Esophagus squamous epithelium (tissue), 5 donors: ENCODE data around the gene PUM1. TPM values are rescaled to one million over a fixed set of nuclear protein-coding genes. Genes with fewer than 3 reads are reported as not detected.
"Not testable (repeated sequence)": the region's sequence is repeated elsewhere in the genome, so short reads cannot be mapped to it uniquely, and the experiment has no call there.

Experiments used
- DNase-seq: peaks from one replicate; lab custom pipeline; 2025; lab: John Stamatoyannopoulos, UW
- H3K27ac ChIP-seq, 4 donors: fragments of 200-600 bp; sonication (generic); one replicate each; pipeline ENCODE4 v1.5.1; 2016 to 2019; ENCODE audit warnings: mild to moderate bottlenecking in 1 of 4
- H3K27me3 ChIP-seq, 4 donors: fragments of 200-600 bp; sonication (generic); 1 replicate in 3 of 4; 2 replicates in 1 of 4; pipeline versions ENCODE4 v1.5.1 to v1.6.0; 2017 to 2021; ENCODE audit warnings: antibody characterized with exemption in 1 of 4
- H3K36me3 ChIP-seq, 3 donors: fragments of 200-600 bp; sonication (generic); one replicate each; pipeline ENCODE4 v1.5.1; 2016 to 2019
- H3K4me1 ChIP-seq, 3 donors: fragments of 200-600 bp; sonication (generic); one replicate each; pipeline ENCODE4 v1.5.1; 2017 to 2019
- H3K4me3 ChIP-seq, 4 donors: fragments of 200-600 bp; sonication (generic); 1 replicate in 3 of 4; 2 replicates in 1 of 4; pipeline ENCODE4 v1.5.1; 2016 to 2019; ENCODE audit warnings: mild to moderate bottlenecking in 2 of 4, moderate library complexity in 1 of 4
- H3K9me3 ChIP-seq, 3 donors: fragments of 200-600 bp; sonication (generic); one replicate each; pipeline ENCODE4 v1.5.1; 2016 to 2019
- POLR2A ChIP-seq, 4 donors: fragments of 450-650 bp; IDR thresholded peaks; one replicate each; pipeline ENCODE4 v1.6.1; 2017; ENCODE audit warnings: antibody characterized with exemption in 4 of 4, mild to moderate bottlenecking in 4 of 4, moderate library complexity in 3 of 4
- WGBS, 2 donors: methylation state at CpG; one replicate each; pipeline ENCODE4 v1.1.5; 2018; 5-methylcytosine and 5-hydroxymethylcytosine counted together
- intact Hi-C: fragments of 100-400 bp; cut with DNase I; formaldehyde crosslinking; loops from one replicate; pipeline ENCODE4 v1.15.0; 2022
- total RNA-seq, 4 donors: library from RNA; depleted of rRNA; stranded (reverse); fragments of >200 nt; gene quantifications; one replicate each; pipeline ENCODE4 v1.1.0, GENCODE V29; 2016
- TF ChIP-seq, protein P1 (sequence below), 6 experiments: fragments of 450-650 bp in 4 of 6; fragments of 200-600 bp in 2 of 6; sonication (generic) in 2 of 6; IDR thresholded peaks; one replicate each; pipeline ENCODE4 v1.5.1; 2016 to 2019; ENCODE audit warnings: antibody characterized with exemption in 6 of 6, mild to moderate bottlenecking in 4 of 6, moderate library complexity in 4 of 6
- donor health status: DM: yes; HTN: yes; CAD: no.

Gene PUM1
- total RNA-seq, 4 donors from 2014 or later, result 41.6 to 88.1 (median 53.9) TPM

DNA sequence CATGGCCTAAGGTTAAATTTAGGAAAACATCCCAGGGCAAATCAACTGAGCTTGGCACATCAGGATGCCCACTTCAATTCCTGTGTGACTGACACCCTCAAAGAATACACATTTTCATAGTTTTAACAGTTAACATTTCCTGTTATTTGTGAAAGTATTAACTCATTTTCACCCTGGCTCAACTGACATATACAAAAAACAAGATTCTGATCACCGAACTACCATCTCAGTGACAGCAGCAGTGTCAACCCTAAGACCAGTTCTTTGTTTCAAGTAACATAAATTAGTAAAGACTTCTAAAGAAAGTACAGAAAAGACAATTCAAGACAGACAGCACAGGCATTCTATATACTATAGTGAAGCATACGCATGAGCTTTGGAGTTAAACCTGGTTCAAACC, 88.0 kb downstream of the PUM1 start:
- no peak for DNase-seq
- WGBS, 2 donors, result 79 to 90% methylated on average over 2 of the region's 2 CpGs
- peaks cover 8 to 24% (median 12%) of the 10 kb centered on the region in 3 donors for H3K4me1 ChIP-seq

DNA sequence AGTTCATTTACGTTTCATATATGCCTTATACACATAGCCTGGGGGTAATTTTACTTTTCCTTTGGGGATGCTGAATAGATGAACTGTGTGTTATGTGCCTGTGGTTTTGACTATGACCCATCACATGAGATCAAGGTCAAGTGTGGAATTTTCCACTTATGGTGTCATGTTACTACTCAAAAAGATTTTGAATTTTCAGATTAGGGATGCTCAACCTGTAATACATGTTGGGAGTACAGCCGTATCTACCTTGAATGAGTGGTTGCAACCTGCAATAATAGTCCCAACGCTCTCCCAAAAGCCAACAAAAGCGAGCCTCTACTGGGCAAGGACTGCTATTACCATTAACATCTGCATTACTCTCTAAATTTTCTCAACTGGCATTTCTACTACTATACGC, 88.4 kb downstream of the PUM1 start:
- DNase-seq, result no peak
- WGBS, 2 donors, result 79 to 80% methylated on average over 5 of the region's 5 CpGs
- TF ChIP-seq, protein P1, sequence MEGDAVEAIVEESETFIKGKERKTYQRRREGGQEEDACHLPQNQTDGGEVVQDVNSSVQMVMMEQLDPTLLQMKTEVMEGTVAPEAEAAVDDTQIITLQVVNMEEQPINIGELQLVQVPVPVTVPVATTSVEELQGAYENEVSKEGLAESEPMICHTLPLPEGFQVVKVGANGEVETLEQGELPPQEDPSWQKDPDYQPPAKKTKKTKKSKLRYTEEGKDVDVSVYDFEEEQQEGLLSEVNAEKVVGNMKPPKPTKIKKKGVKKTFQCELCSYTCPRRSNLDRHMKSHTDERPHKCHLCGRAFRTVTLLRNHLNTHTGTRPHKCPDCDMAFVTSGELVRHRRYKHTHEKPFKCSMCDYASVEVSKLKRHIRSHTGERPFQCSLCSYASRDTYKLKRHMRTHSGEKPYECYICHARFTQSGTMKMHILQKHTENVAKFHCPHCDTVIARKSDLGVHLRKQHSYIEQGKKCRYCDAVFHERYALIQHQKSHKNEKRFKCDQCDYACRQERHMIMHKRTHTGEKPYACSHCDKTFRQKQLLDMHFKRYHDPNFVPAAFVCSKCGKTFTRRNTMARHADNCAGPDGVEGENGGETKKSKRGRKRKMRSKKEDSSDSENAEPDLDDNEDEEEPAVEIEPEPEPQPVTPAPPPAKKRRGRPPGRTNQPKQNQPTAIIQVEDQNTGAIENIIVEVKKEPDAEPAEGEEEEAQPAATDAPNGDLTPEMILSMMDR (IDR thresholded peaks at IDR 0.05), result peak in 2 of 6 experiments; percentile 16 to 22
- no peak for TF ChIP-seq POLR2A (IDR thresholded peaks at IDR 0.05)
- Histone ChIP-seq H3K9me3 (no peaks in the 10 kb centered on the region), H3K4me3 (no peak overlapping the region), H3K27ac (no peak overlapping the region), H3K4me1 (peaks cover 8 to 24% (median 12%) of the 10 kb centered on the region in 3 donors), H3K27me3 (no peaks in the 10 kb centered on the region), H3K36me3 (peaks cover 0 to 83% (median 7%) of the 10 kb centered on the region in 3 donors)
- intact Hi-C loops, result no loop called here

More for the DNA sequence above, 88.0 kb downstream of the PUM1 start:
- Histone ChIP-seq H3K36me3 (peaks cover 0 to 81% (median 7%) of the 10 kb centered on the region in 3 donors), H3K27ac (no peak overlapping the region), H3K9me3 (no peaks in the 10 kb centered on the region), H3K27me3 (no peaks in the 10 kb centered on the region), H3K4me3 (no peak overlapping the region)
- intact Hi-C loops, result no loop called here
- TF ChIP-seq POLR2A (IDR thresholded peaks at IDR 0.05), result no peak
- TF ChIP-seq, protein P1 (IDR thresholded peaks at IDR 0.05), result no peak

DNA sequence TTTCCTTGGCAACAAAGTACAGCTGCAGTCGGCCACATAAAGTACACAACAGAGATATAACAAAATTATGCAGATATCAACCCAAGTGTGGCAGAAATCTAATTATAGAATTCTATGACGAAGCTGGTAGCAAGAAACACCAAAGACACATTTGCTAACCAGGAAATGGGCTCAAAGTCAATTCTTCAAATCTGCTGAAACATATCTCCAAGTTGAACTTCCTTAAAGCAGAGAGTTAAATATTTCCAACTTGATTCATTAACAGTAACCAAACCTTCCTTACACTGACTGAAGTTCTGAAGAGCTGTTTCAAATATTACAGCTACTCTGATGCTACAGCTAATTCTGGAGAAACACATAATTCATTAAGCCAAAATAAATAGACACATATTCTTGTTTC, 89.4 kb downstream of the PUM1 start:
- DNase-seq, result no peak
- no peak overlapping the region for H3K4me3 ChIP-seq
- H3K9me3 ChIP-seq, result no peaks in the 10 kb centered on the region
- H3K4me1 ChIP-seq, result peaks cover 8 to 26% (median 12%) of the 10 kb centered on the region in 3 donors
- intact Hi-C loops, result no loop called here
- TF ChIP-seq, protein P1 (IDR thresholded peaks at IDR 0.05), result no peak
- TF ChIP-seq POLR2A (IDR thresholded peaks at IDR 0.05), result no peak
- peak overlapping the region in 3 of 4 donors; percentile 26 to 58 (median 53) for H3K27ac ChIP-seq
- WGBS, 2 donors, result 19 to 25% methylated on average over 2 of the region's 2 CpGs
- no peaks in the 10 kb centered on the region for H3K27me3 ChIP-seq
- peaks cover 0 to 82% (median 7%) of the 10 kb centered on the region in 3 donors for H3K36me3 ChIP-seq

DNA sequence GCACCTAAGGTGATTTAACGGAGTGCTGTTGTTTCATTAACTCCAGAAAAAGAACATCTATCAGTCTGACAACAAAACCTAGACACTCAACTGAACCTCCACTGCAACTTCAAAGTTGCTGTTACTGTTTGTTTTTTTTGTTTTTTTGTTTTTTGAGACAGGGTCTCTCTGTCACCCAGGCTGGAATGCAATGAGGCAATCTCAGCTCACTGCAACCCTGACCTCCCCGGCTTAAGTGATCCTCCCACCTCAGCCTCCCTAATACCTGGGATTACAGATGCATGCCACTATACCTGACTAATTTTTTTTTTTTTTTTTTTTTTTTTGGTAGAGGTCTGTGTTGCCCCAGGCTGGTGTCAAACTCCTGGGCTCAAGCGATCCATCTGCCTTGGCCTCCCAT, 90.3 kb downstream of the PUM1 start:
- WGBS, 2 donors, result 80 to 87% methylated on average over 2 to 3 of the region's 3 CpGs
- Histone ChIP-seq H3K4me1 (peaks cover 8 to 26% (median 12%) of the 10 kb centered on the region in 3 donors), H3K4me3 (no peak overlapping the region), H3K36me3 (peaks cover 0 to 79% (median 7%) of the 10 kb centered on the region in 3 donors), H3K27me3 (no peaks in the 10 kb centered on the region), H3K9me3 (no peaks in the 10 kb centered on the region), H3K27ac (peak overlapping the region in 1 of 4 donors; percentile 58)
- DNase-seq, result no peak
- intact Hi-C loops, result no loop called here
- TF ChIP-seq POLR2A (IDR thresholded peaks at IDR 0.05), result no peak
- TF ChIP-seq, protein P1 (IDR thresholded peaks at IDR 0.05), result no peak

DNA sequence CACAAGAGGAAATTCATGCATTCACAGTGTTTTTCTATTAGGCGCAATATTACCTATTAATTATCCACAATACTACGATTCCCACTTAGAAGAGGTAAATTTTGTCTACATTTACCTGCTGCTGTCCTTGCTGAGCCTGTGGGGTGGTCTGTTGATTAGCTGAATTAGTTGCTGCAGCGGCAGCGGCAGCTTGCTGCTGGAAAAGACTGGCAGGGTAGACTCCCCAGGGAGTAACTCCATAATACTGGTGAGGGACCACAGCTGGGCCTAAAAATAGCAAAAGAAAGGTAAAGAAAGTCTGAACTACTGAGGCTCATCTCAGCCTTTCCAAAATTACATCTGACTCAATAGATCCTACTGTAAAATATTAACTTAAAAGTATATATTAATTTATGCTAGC, 91.0 kb downstream of the PUM1 start:
- no peak overlapping the region for H3K27ac ChIP-seq
- intact Hi-C loops, result no loop called here
- 89 to 92% methylated on average over 4 of the region's 4 CpGs for WGBS, 2 donors
- no peak overlapping the region for H3K4me3 ChIP-seq
- no peak for DNase-seq
- H3K4me1 ChIP-seq, result peaks cover 8 to 26% (median 12%) of the 10 kb centered on the region in 3 donors
- H3K9me3 ChIP-seq, result no peaks in the 10 kb centered on the region
- TF ChIP-seq POLR2A (IDR thresholded peaks at IDR 0.05), result no peak
- TF ChIP-seq, protein P1 (IDR thresholded peaks at IDR 0.05), result no peak
- no peaks in the 10 kb centered on the region for H3K27me3 ChIP-seq
- peaks cover 0 to 78% (median 2%) of the 10 kb centered on the region in 3 donors for H3K36me3 ChIP-seq

DNA sequence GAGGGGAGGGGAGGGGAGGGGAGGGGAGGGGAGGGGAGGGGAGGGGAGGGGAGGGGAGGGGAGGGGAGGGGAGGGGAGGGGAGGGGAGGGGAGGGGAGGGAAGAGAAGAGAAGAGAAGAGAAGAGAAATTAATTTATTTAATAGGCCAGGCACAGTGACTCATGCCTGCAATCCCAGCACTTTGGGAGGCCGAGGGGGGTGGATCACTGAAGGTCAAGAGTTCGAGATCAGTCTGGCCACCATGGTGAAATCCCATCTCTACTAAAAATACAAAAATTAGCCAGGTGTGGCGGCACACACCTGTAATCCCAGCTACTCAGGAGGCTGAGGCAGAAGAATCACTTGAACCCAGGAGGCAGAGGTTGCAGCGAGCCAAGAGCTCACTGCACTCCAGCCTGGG, 93.2 kb downstream of the PUM1 start:
- H3K9me3 ChIP-seq, DNase-seq, H3K27ac ChIP-seq, H3K27me3 ChIP-seq, intact Hi-C loops, H3K4me3 ChIP-seq: not testable (repeated sequence)
- peaks cover 3 to 78% (median 7%) of the 10 kb centered on the region in 3 donors for H3K36me3 ChIP-seq
- peaks cover 8 to 26% (median 12%) of the 10 kb centered on the region in 3 donors for H3K4me1 ChIP-seq
- 75 to 84% methylated on average over 4 of the region's 4 CpGs for WGBS, 2 donors
